Smooth muscle cell of the coronary artery (primary cell): ENCODE data around the gene ANXA2. TPM values are rescaled to one million over a fixed set of nuclear protein-coding genes. Genes with fewer than 3 reads are reported as not detected.

ENCODE experiments used
- total RNA-seq: library from RNA; depleted of rRNA; stranded (reverse); fragments of >200 nt; gene quantifications from 2 replicates; pipeline ENCODE4 v1.2.3, GENCODE V29; 2014; ENCODE audit warnings: low replicate concordance

ANXA2 gene
- 3,191 and 4,110 TPM in 2 replicates for total RNA-seq

GRCh38 chr15:60397772-60398445 lies at the start of gene ANXA2:
Gene ANXA2 (minus strand): TSS chr15:60397986. CDS start chr15:60386075, 11,911 bp downstream.

Other genes starting within 250 kb of the ANXA2 start
- gene ICE2, start 81.2 kb upstream of the ANXA2 start, total RNA-seq = 19.3 and 44.0 TPM in 2 replicates